HG03060 (cell line): ENCODE data around the gene FHIT.
A peak's percentile ranks its signal among the peaks of the same experiment; 100 is the strongest.

ENCODE experiments used
- ATAC-seq: cut with Tn5 transposase; IDR thresholded peaks from one replicate; pipeline ENCODE4 v1.9.1; 2021; ENCODE audit warnings: low read depth, moderate number of reproducible peaks; ENCODE audit not compliant: unreplicated experiment

Gene FHIT

GRCh38 chr3:60120245-60120644 lies 1131.0 kb downstream of the FHIT start:
- ATAC-seq, result no peak

- ATAC-seq, result no peak
These were observed 1137.1 kb downstream of the FHIT start for GRCh38 chr3:60114191-60114590.

- ATAC-seq, result no peak
These were observed 1144.0 kb downstream of the FHIT start for GRCh38 chr3:60107275-60107674.

- ATAC-seq, result no peak
These were observed 1149.1 kb downstream of the FHIT start for GRCh38 chr3:60102154-60102553.

- ATAC-seq, result no peak
These were observed 1149.6 kb downstream of the FHIT start for GRCh38 chr3:60101621-60102020.

- ATAC-seq, result no peak
These were observed 1154.8 kb downstream of the FHIT start for GRCh38 chr3:60096403-60096802.

- no peak for ATAC-seq
These were observed 1155.3 kb downstream of the FHIT start for GRCh38 chr3:60095930-60096329.

- ATAC-seq, result no peak
These were observed 1155.7 kb downstream of the FHIT start for GRCh38 chr3:60095516-60095915.

GRCh38 chr3:60094392-60094947 lies 1156.8 kb downstream of the FHIT start:
- ATAC-seq, result no peak

GRCh38 chr3:60090548-60090947 lies 1160.7 kb downstream of the FHIT start:
- no peak for ATAC-seq

GRCh38 chr3:60086811-60087210 lies 1164.4 kb downstream of the FHIT start:
- peak; percentile 92 for ATAC-seq

- ATAC-seq, result no peak
These were observed 1165.6 kb downstream of the FHIT start for GRCh38 chr3:60085649-60086048.

GRCh38 chr3:60081381-60082095 lies 1169.7 kb downstream of the FHIT start:
- no peak for ATAC-seq

- no peak for ATAC-seq
These were observed 1170.6 kb downstream of the FHIT start for GRCh38 chr3:60080648-60081047.

- no peak for ATAC-seq
These were observed 1172.2 kb downstream of the FHIT start for GRCh38 chr3:60079076-60079475.

GRCh38 chr3:60076331-60076730 lies 1174.9 kb downstream of the FHIT start:
- no peak for ATAC-seq

GRCh38 chr3:60073942-60074341 lies 1177.3 kb downstream of the FHIT start:
- no peak for ATAC-seq

- ATAC-seq, result no peak
These were observed 1178.0 kb downstream of the FHIT start for GRCh38 chr3:60073228-60073627.

- no peak for ATAC-seq
These were observed 1180.9 kb downstream of the FHIT start for GRCh38 chr3:60070366-60070765.

- no peak for ATAC-seq
These were observed 1185.9 kb downstream of the FHIT start for GRCh38 chr3:60065227-60065868.

- ATAC-seq, result no peak
These were observed 1186.8 kb downstream of the FHIT start for GRCh38 chr3:60064210-60065178.
